SK-N-MC (cell line): ENCODE measurements around the gene TPH1.

Source experiments
- EZH2 ChIP-seq: fragments of 200-600 bp; sonication (generic); IDR thresholded peaks from one replicate; pipeline ENCODE4 v1.6.1; 2017; ENCODE audit warnings: antibody characterized with exemption
- FOXP2 ChIP-seq: optimal IDR thresholded peaks from 2 replicates; pipeline ENCODE3; 2011; ENCODE audit warnings: mild to moderate bottlenecking, moderate library complexity; ENCODE audit not compliant: insufficient read depth; ENCODE audit errors: extremely low read length, control extremely low read depth
- POLR2AphosphoS5 ChIP-seq: IDR thresholded peaks from 2 replicates; pipeline ENCODE4 v1.6.1; 2012; ENCODE audit warnings: mild to moderate bottlenecking, low read depth, low read length, borderline replicate concordance

DNA sequence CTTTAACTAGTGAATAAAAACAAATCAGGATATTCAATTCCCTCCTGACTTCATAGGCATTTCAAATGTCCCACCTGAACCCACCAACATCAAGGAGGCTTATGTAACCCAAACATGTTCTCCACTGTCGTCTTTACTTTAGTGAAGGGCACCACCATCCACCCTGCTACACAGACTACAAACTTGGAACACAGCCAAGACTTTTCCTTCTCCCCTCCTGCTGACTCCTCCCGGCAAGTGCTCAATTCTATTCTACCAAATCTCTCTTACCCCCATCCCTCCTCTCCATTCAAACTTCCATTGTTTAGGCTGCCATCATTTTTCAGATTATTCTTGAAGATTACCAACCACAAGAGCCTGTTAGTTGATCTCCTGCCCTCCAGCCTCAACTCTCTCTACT is 35.5 kb upstream of the TPH1 start:
- TF ChIP-seq EZH2 = no peak
- TF ChIP-seq POLR2AphosphoS5 = no peak
- no peak for TF ChIP-seq FOXP2
